CD14-positive monocyte (primary cell): ENCODE data around the gene KCNC3. TPM values are rescaled to one million over a fixed set of nuclear protein-coding genes. Genes with fewer than 3 reads are reported as not detected.

ENCODE experiments used
- DNase-seq, 3 donors: peaks; one replicate each; pipeline ENCODE4 v3.0.0-alpha.2; 2011 to 2022
- H2AFZ ChIP-seq: 2 replicates; pipeline ENCODE4 v1.6.0; 2012; ENCODE audit warnings: mild to moderate bottlenecking, low read depth, low read length, inconsistent platforms; ENCODE audit not compliant: insufficient read depth, poor library complexity, severe bottlenecking
- H3K27ac ChIP-seq, 2 donors: 1 replicate in 1 of 2; 2 replicates in 1 of 2; pipeline ENCODE4 v1.5.1; 2012 to 2013; ENCODE audit warnings: low read length in 2 of 2, control low read depth in 1 of 2, inconsistent platforms in 1 of 2, low read depth in 1 of 2, mild to moderate bottlenecking in 1 of 2
- H3K27me3 ChIP-seq, 2 donors: one replicate each; pipeline versions ENCODE4 v1.6.0 to v1.6.1; 2011 to 2013; ENCODE audit warnings: low read length in 2 of 2; ENCODE audit not compliant: control insufficient read depth in 2 of 2, insufficient read depth in 2 of 2
- H3K36me3 ChIP-seq, 2 donors: replicated peaks in 1 of 2; 1 replicate in 1 of 2; 2 replicates in 1 of 2; pipeline versions ENCODE4 v1.5.1 to v1.6.1; 2012 to 2013; ENCODE audit warnings: low read length in 2 of 2, control low read depth in 1 of 2, inconsistent platforms in 1 of 2, mild to moderate bottlenecking in 1 of 2; ENCODE audit not compliant: insufficient read depth in 2 of 2, control insufficient read depth in 1 of 2
- H3K4me1 ChIP-seq, 2 donors: 1 replicate in 1 of 2; 2 replicates in 1 of 2; pipeline versions ENCODE4 v1.5.1 to v1.6.1; 2012 to 2013; ENCODE audit warnings: low read length in 2 of 2, control low read depth in 1 of 2, inconsistent platforms in 1 of 2, mild to moderate bottlenecking in 1 of 2, moderate library complexity in 1 of 2; ENCODE audit not compliant: insufficient read depth in 2 of 2, control insufficient read depth in 1 of 2
- H3K4me2 ChIP-seq: replicated peaks from 2 replicates; pipeline ENCODE3; 2012; ENCODE audit warnings: low read length, moderate library complexity, mild to moderate bottlenecking; ENCODE audit not compliant: poor library complexity, severe bottlenecking; ENCODE audit errors: extremely low read depth
- H3K4me3 ChIP-seq, 3 experiments: fragments of 200-600 bp in 1 of 3; sonication (generic) in 1 of 3; replicated peaks in 1 of 3; 1 replicate in 2 of 3; 2 replicates in 1 of 3; pipeline ENCODE4 v1.5.1; 2011 to 2013; ENCODE audit warnings: low read length in 3 of 3, mild to moderate bottlenecking in 3 of 3, control low read depth in 2 of 3, low read depth in 2 of 3, inconsistent platforms in 1 of 3, moderate library complexity in 1 of 3
- H3K79me2 ChIP-seq: 2 replicates; pipeline ENCODE4 v1.6.0; 2012; ENCODE audit warnings: mild to moderate bottlenecking, control low read depth, inconsistent platforms, low read length, moderate library complexity; ENCODE audit not compliant: insufficient read depth
- H3K9ac ChIP-seq: 2 replicates; pipeline ENCODE4 v1.6.0; 2017; ENCODE audit warnings: low read length, mild to moderate bottlenecking; ENCODE audit not compliant: insufficient read depth, poor library complexity, severe bottlenecking
- H3K9me3 ChIP-seq, 2 donors: replicated peaks in 1 of 2; 1 replicate in 1 of 2; 2 replicates in 1 of 2; pipeline versions ENCODE4 v1.5.1 to v1.6.1; 2012 to 2013; ENCODE audit warnings: low read length in 2 of 2, control low read depth in 1 of 2; ENCODE audit not compliant: control insufficient read depth in 1 of 2, insufficient read depth in 1 of 2
- H4K20me1 ChIP-seq: 2 replicates; pipeline ENCODE4 v1.6.0; 2012; ENCODE audit warnings: mild to moderate bottlenecking, low read length, control low read depth, moderate library complexity; ENCODE audit not compliant: insufficient read depth
- H3K27ac Mint-ChIP-seq, 7 donors: one replicate each; pipeline ENCODE4 v1.8.0; 2020; ENCODE audit warnings: mild to moderate bottlenecking in 7 of 7, mixed read lengths in 7 of 7, moderate library complexity in 6 of 7, inconsistent platforms in 2 of 7
- H3K27me3 Mint-ChIP-seq, 3 donors: one replicate each; pipeline ENCODE4 v1.8.0; 2021 to 2022; ENCODE audit warnings: low read depth in 3 of 3, mild to moderate bottlenecking in 3 of 3, mixed read lengths in 3 of 3, moderate library complexity in 3 of 3, inconsistent platforms in 1 of 3
- H3K36me3 Mint-ChIP-seq, 2 donors: one replicate each; pipeline ENCODE4 v1.8.0; 2020; ENCODE audit warnings: mixed read lengths in 2 of 2, inconsistent platforms in 1 of 2, mild to moderate bottlenecking in 1 of 2
- H3K4me1 Mint-ChIP-seq: one replicate; pipeline ENCODE4 v1.8.0; 2020; ENCODE audit warnings: mild to moderate bottlenecking, mixed read lengths
- H3K4me3 Mint-ChIP-seq, 2 donors: one replicate each; pipeline ENCODE4 v1.8.0; 2020; ENCODE audit warnings: mild to moderate bottlenecking in 2 of 2, mixed read lengths in 2 of 2, moderate library complexity in 1 of 2
- H3K9me3 Mint-ChIP-seq, 7 donors: one replicate each; pipeline ENCODE4 v1.8.0; 2020 to 2022; ENCODE audit warnings: mixed read lengths in 7 of 7, mild to moderate bottlenecking in 6 of 7, moderate library complexity in 6 of 7, inconsistent platforms in 2 of 7
- WGBS: methylation state at CpG from one replicate; pipeline ENCODE4 v1.1.5; 2013; ENCODE audit warnings: missing lambda C conversion rate; ENCODE audit not compliant: insufficient coverage; 5-methylcytosine and 5-hydroxymethylcytosine counted together
- intact Hi-C, 2 donors: fragments of 100-400 bp; cut with micrococcal nuclease; formaldehyde crosslinking; loops; one replicate each; pipeline versions ENCODE4 v1.15.0 to v1.15.1; 2023
- polyA plus RNA-seq, 3 donors: library from polyadenylated mRNA; depleted of rRNA in 1 of 3; unstranded in 2 of 3; stranded (reverse) in 1 of 3; fragments of 300-500 nt in 2 of 3; fragments of >200 nt in 1 of 3; fragmentation: Illumina TruSeq in 2 of 3; gene quantifications; 1 replicate in 2 of 3; 2 replicates in 1 of 3; pipeline ENCODE4 v1.2.3, GENCODE V29; 2012 to 2021
- TF ChIP-seq, protein P1 (sequence below): fragments of 200-600 bp; IDR thresholded peaks from one replicate; pipeline ENCODE4 v1.8.0; 2022; ENCODE audit warnings: antibody characterized with exemption, mild to moderate bottlenecking

The KCNC3 gene
- polyA plus RNA-seq, 3 donors, result 0.04 to 23.6 TPM; not detected in 1

DNA sequence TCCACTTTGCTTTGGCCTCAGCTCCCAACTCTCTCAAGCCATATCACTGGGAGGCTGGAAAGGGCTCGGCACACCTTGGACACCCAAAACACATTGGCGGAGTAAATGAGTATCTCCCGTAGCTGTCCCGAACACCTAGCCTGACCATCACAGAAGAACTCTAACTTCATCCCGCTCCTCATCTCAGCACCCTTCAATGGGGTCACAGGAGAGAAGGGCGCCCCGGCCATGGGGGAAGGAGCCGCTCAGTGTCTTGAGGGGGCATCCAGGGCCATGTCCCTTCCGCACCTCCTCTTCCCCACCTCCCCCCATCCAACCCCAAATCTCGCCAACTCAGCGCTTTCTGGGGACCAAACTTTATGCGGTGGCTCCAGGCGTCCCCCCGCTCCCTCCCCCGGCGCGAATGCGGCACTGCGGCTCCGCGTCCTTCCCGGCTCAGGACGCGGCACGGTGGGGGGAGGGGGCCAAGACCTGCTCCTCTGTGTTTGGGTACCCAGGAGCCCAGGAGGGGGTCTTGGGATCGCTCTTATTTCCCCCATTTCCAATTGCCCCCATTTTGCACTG lies 3.0 kb downstream of the KCNC3 start:
- Histone ChIP-seq H3K4me1 (peaks cover 38 to 52% of the 10 kb centered on the region in 2 donors), H2AFZ (no peak overlapping the region), H4K20me1 (peaks cover 63% of the 10 kb centered on the region), H3K27me3 (peaks cover 19 to 26% of the 10 kb centered on the region in 2 donors), H3K4me3 (peak overlapping the region in 2 of 3 experiments; percentile 3 to 64), H3K9me3 (peaks cover 0 to 14% of the 10 kb centered on the region in 2 donors), H3K27ac (no peak overlapping the region), H3K9ac (no peak overlapping the region), H3K79me2 (no peaks in the 10 kb centered on the region), H3K36me3 (peaks cover 0 to 6% of the 10 kb centered on the region in 2 donors), H3K4me2 (peak overlapping the region; percentile 81)
- TF ChIP-seq, protein P1, sequence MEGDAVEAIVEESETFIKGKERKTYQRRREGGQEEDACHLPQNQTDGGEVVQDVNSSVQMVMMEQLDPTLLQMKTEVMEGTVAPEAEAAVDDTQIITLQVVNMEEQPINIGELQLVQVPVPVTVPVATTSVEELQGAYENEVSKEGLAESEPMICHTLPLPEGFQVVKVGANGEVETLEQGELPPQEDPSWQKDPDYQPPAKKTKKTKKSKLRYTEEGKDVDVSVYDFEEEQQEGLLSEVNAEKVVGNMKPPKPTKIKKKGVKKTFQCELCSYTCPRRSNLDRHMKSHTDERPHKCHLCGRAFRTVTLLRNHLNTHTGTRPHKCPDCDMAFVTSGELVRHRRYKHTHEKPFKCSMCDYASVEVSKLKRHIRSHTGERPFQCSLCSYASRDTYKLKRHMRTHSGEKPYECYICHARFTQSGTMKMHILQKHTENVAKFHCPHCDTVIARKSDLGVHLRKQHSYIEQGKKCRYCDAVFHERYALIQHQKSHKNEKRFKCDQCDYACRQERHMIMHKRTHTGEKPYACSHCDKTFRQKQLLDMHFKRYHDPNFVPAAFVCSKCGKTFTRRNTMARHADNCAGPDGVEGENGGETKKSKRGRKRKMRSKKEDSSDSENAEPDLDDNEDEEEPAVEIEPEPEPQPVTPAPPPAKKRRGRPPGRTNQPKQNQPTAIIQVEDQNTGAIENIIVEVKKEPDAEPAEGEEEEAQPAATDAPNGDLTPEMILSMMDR, result no peak
- Mint-ChIP-seq H3K27ac (no peak overlapping the region), H3K36me3 (peaks cover 18 to 21% of the 10 kb centered on the region in 2 donors), H3K4me1 (peaks cover 38% of the 10 kb centered on the region), H3K27me3 (peaks cover 33 to 45% (median 41%) of the 10 kb centered on the region in 3 donors), H3K9me3 (peaks cover 2 to 37% (median 25%) of the 10 kb centered on the region in 7 donors), H3K4me3 (peak overlapping the region; percentile 57 to 90)
- WGBS, result 6% methylated on average over 8 of the region's 26 CpGs
- intact Hi-C loops, result loop anchor here (5.0 to 10.0 kb wide), 2 partner anchors 476 to 479 kb away; no protein-coding TSS in a partner anchor
- no peak for DNase-seq

- WGBS, result 0% methylated on average over 33 of the region's 48 CpGs
- H3K9me3 Mint-ChIP-seq, result peaks cover 2 to 36% (median 25%) of the 10 kb centered on the region in 7 donors
- Histone ChIP-seq H4K20me1 (peaks cover 63% of the 10 kb centered on the region), H3K27me3 (peaks cover 19 to 26% of the 10 kb centered on the region in 2 donors), H3K27ac (no peak overlapping the region), H3K4me1 (peaks cover 36 to 47% of the 10 kb centered on the region in 2 donors), H3K79me2 (no peaks in the 10 kb centered on the region), H3K4me3 (peak overlapping the region in 1 of 3 experiments; percentile 64), H3K9me3 (peaks cover 0 to 14% of the 10 kb centered on the region in 2 donors), H3K9ac (no peak overlapping the region), H3K36me3 (peaks cover 0 to 6% of the 10 kb centered on the region in 2 donors), H3K4me2 (peak overlapping the region; percentile 81), H2AFZ (no peak overlapping the region)
- DNase-seq, result peak; percentile 50 to 72 (median 68)
- peak overlapping the region; percentile 57 to 77 for H3K4me3 Mint-ChIP-seq
- intact Hi-C loops, result loop anchor here (5.0 to 10.0 kb wide), 2 partner anchors 477 to 479 kb away; no protein-coding TSS in a partner anchor
- peaks cover 35% of the 10 kb centered on the region for H3K4me1 Mint-ChIP-seq
- TF ChIP-seq, protein P1, result no peak
- peaks cover 18 to 21% of the 10 kb centered on the region in 2 donors for H3K36me3 Mint-ChIP-seq
- peaks cover 33 to 45% (median 44%) of the 10 kb centered on the region in 3 donors for H3K27me3 Mint-ChIP-seq
- no peak overlapping the region for H3K27ac Mint-ChIP-seq
These were observed 3.7 kb downstream of the KCNC3 start for GRCh38 chr19:50325310-50326100.
